ENCODE data around the gene SLC9A4.

Gene SLC9A4

DNA sequence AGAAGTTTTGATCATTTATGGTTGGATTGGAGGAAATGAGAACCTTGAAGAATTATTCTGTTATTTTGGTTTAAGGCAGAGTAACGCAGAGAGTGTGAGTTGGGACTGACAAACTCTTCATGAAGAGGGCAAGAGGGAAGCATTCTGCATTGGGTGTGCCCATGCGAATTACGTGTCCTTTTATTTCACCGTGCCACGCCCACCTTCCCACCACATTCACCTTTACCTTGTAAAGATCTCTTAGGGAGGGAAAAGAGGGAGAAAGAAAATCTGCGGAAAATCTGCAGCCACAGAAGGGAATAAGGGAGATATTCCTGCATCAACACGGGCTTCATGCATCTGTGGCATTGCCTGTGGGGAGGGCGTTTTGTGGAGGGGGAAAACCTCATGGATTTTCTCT lies 31.8 kb downstream of the SLC9A4 start:
- DNase-seq, result no peak

DNA sequence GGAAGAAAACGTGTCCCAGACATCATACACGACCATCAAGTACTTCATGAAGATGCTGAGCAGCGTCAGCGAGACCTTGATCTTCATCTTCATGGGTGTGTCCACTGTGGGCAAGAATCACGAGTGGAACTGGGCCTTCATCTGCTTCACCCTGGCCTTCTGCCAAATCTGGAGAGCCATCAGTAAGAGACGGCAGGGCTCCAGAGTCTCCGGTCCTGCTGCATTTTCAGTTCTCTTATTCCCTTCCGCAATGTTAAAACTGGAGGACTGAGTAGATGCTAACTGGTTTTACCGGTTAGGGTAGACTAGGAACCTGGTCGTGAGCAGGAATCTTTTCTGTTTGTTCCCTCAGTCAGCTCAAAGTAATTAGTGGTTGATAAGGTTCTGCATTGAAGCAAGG lies 32.3 kb downstream of the SLC9A4 start:
- no peak for DNase-seq

DNA sequence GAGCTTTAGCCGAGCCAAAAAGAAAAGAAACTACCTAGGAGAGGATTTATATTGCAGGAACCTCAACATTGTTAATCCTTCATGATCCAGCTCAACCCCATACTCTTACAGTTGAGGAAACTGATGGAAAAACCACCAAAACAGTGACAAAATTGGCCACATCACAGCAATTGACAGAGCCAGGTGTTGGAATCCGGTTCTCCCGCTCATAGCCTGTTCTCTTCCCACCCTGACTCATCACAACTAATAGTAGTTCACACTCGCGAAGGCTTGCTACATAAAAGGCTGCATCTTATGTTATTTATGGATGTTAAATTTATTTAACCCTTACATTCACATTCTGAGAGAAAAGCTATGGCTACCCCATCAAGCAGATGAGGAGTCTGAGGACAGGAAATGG lies 33.7 kb downstream of the SLC9A4 start:
- DNase-seq, result no peak

GRCh38 chr2:102508863-102509262 lies 35.8 kb downstream of the SLC9A4 start:
- DNase-seq, result no peak

GRCh38 chr2:102509749-102510148 lies 36.7 kb downstream of the SLC9A4 start:
- DNase-seq, result no peak

DNA sequence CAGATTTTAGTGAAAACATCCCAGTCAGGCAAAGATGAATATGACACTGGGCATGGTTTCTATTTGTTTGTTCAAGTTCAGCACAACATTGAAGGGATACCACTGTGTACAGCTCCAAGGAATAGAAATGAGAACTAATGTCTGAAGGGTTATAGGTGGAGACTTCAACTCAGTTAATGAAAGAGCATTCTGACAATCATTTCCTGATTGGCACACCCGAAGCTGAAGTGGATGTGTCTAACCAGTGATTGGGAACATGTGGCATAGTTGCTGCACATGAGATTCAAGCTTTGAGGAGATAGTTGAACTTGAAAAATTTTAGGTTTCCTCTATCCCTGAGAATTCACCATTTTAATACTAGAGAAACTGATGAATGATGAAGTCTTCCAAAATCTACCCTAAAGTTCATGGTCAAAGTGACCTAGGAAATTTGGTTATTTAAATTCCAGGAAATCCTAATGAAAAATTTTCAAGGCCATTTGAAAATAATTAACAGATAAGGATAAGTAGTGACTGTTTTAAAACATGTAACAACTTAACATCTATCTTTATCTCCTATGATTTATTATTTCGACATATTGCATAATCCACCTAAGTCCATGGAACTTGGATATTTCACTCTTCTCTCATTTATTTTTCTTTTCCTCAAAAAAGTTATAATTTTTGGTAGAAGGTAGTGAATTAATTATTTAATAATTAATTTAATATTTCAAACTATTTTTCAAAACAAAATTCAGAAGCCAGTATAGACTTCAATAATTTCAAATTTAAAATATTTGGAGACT lies 38.0 kb downstream of the SLC9A4 start:
- no peak for DNase-seq

- DNase-seq, result no peak
These were observed 39.1 kb downstream of the SLC9A4 start for GRCh38 chr2:102512161-102512560.

GRCh38 chr2:102513355-102513939 lies 40.4 kb downstream of the SLC9A4 start:
- DNase-seq, result no peak

DNA sequence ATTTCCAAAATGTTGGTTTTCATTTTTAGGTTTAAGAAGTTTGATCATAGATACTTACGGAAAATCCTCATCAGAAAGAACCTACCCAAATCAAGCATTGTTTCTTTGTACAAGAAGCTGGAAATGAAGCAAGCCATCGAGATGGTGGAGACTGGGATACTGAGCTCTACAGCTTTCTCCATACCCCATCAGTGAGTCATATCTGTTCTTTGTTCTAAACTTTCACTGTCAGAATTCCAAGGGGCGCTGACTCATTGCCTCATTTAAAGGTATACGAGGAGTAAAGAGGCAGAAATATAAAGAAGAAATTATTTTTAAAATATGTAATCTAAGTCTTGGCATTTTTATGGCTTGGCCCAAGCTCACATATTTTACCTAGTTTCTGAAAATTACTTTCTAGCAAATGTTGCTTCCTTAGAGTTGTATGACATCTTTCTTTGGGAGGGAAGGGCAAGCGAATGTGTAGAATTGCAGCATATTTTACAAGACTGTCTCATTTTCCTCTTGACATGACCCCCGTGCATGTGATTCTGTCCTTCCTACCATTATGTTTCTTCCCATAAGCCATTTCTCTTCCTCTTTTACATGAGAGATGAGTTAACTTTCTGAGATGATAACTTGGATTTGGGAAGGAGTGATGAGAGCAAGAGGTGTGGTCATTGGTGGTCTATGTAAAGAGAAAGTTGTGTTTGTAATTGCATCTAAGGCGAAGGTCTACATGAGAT lies 41.2 kb downstream of the SLC9A4 start:
- peak; percentile 90 for DNase-seq

DNA sequence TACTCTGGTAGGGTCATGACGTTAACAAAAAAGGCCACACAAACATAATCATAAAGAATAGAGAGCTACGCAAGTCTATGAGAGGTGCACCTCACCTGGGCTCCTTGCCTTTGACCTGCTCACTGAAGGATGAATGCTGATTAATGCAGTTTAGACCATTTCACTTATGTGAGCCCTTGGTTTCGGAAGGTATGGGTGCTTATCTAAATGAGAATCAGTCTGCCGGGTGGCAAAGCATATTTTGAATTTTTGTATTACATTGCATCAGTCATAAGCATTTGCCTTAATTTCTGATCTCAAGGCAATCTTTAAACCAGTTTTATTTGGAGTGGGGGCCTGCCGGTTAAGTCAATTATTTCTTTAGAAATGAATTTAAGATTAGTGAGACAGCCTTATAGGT lies 42.8 kb downstream of the SLC9A4 start:
- no peak for DNase-seq

DNA sequence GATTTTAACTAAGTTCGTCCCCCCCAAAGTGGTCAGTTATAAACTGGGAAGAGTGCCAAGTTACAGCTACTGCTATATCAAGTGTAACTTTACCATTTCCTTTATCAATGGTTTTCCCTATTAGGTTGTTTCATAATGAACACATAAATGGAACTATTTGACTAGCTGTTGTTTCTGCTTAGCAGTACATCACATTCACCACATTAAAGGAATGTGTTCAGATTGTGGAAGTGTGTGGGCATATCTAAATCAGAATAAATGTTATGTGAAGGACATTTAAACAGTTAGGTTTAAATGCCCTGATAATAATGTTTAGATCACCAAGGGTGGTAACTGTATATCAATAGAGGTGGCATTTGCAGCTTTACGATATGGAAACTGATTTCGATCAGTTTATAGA lies 45.1 kb downstream of the SLC9A4 start:
- no peak for DNase-seq

DNA sequence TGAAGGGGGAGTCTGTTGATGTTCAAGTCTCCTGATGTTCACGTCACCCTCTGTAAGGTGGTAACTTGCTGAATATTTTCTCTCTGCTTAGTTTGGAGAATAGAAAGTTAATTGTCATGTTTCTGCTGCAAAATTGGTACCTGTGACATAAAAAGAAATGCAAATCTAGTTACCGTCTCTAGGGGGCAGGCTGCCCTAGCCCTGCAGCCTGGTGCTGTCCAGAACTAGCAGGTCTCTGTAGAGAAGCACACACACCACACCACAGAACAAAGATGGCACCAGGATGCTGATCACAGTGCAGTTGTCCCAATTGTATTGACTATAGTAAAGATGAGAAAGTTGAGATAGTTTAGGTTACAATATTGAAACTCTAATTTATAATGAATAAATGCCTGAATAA lies 47.0 kb downstream of the SLC9A4 start:
- peak; percentile 23 for DNase-seq

- DNase-seq, result no peak
These were observed 47.8 kb downstream of the SLC9A4 start for GRCh38 chr2:102520801-102521200.

- DNase-seq, result no peak
These were observed 49.1 kb downstream of the SLC9A4 start for GRCh38 chr2:102522162-102522561.

- no peak for DNase-seq
These were observed 49.9 kb downstream of the SLC9A4 start for GRCh38 chr2:102522890-102523289.

DNA sequence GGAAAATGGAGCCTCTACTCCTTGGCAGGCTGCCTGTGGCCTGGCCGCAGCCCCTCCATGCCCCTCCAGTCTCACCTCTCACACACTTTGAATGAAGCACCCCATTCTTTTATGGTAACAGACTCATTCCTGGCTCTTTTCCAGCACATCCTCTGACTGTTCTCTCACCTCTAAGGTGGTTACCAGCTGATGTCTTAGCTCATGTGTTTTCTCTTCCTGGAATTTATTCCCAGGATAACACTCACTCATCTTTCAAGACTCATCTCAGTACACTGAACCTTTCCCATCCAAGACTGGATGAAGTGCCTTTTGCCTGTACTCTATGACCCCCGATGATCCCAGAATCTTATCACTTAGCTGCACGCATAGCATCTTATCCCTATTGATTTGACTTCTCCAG lies 50.6 kb downstream of the SLC9A4 start:
- no peak for DNase-seq

DNA sequence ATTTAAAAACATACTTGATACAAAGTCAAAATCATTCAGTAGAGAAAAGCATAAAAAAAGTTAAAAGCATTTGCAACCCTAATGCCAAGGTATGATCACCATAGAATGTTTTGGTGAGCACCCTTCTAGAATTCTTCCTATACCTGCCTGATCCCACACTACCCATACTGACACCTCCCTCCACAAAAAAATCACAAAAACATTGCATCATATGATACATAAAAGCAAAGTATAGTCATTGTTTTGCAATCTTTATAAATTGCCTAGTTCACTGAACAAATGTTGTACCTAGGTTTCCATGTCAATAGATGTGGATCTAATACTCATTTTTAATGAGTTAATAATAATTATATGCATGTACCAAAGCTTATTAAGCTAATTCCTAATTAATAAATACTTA lies 54.1 kb downstream of the SLC9A4 start:
- no peak for DNase-seq

GRCh38 chr2:102538491-102538890 lies 65.5 kb downstream of the SLC9A4 start:
- no peak for DNase-seq

DNA sequence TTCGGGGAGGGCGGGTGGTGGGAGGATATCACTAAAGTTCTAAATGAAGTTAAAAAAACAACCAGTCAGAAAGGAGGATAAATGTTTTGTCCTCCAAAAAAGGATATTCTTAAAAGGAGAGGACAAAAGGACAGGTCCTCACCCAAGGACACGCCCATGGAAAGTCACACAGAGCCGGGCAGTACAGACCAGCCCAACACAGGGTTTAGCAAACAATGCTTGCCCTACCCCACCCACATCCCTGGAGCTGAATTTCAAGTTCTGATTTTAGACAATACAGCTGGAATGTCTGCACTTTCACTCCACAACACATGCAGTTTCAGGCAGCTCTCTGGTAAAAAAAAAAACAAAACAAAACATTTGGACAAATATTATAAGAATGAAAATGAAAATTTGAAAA lies 67.9 kb downstream of the SLC9A4 start:
- DNase-seq, result no peak

- DNase-seq, result no peak
These were observed 71.2 kb downstream of the SLC9A4 start for GRCh38 chr2:102544182-102544581.

DNA sequence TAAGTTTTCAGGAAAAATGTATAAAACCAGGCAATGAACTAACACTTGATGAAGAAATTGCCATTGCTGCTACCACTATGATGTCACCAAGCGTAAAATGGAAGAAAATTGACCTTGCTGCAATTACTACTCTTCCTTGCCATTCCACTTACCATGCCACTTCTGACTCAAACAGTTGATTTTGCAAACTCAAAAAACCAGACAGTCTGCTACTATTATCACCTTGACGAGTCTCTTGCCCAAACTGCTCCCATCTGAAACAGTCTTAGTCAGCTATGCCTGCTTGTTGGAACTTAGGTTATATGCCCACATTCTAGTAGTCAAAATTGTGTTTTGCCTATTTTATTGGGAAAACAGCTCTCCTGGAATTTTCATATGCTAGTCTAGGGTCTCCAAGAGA lies 74.4 kb downstream of the SLC9A4 start:
- no peak for DNase-seq

DNA sequence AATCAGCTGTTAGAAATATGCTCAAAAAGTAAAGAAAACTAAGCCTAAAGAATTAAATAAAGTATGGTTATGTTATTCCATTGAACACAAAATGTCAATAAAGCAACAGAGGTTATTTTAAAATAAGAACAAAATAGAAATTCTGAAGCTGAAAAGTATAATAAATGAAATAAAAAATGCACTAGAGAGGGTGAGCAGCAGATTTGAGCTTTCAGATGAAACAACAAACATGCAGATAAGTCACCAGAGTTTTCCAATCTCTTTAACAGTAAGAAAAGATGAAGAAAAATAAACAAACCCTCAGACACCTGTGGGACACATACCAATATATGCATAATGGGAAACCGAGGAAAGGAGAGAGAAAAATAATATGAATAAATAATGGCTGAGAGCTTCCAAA lies 76.0 kb downstream of the SLC9A4 start:
- DNase-seq, result no peak

DNA sequence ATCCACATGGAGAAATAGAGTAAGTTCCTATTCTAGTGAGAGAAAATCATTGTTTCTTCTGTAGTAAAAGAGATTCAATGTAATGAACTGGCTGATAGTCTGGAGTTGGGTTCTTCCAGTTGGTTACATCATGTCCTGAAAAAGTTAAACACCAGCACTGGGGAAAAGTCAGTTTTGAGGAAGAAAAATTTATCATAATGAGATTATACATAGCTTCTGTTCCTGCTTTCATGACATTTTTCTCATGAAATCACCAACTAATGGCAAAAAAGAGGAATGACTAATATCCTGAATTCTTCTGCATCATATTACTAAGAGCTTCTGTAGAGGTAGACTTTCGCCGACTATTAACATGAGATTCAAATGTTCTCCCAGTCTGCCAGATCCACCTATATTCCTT lies 77.1 kb downstream of the SLC9A4 start:
- DNase-seq, result no peak

All from EL (cell line).